GM12864 (cell line): ENCODE results near the gene RBM28.

Experiments used
- DNase-seq: peaks from one replicate; pipeline ENCODE4 v3.0.0-alpha.2; 2011; ENCODE audit warnings: low read depth
- H3K4me3 ChIP-seq: 2 replicates; pipeline ENCODE4 v1.5.1; 2011; ENCODE audit warnings: mild to moderate bottlenecking, low read depth, low read length, control low read depth
- TF ChIP-seq, protein P1 (sequence below): IDR thresholded peaks from 2 replicates; pipeline ENCODE4 v1.5.1; 2011; ENCODE audit warnings: low read depth, mild to moderate bottlenecking, moderate library complexity, low read length, control low read depth, inconsistent platforms; ENCODE audit errors: missing control alignments

Gene RBM28

GRCh38 chr7:128265156-128265905 lies 78.4 kb downstream of the RBM28 start:
- TF ChIP-seq, protein P1, sequence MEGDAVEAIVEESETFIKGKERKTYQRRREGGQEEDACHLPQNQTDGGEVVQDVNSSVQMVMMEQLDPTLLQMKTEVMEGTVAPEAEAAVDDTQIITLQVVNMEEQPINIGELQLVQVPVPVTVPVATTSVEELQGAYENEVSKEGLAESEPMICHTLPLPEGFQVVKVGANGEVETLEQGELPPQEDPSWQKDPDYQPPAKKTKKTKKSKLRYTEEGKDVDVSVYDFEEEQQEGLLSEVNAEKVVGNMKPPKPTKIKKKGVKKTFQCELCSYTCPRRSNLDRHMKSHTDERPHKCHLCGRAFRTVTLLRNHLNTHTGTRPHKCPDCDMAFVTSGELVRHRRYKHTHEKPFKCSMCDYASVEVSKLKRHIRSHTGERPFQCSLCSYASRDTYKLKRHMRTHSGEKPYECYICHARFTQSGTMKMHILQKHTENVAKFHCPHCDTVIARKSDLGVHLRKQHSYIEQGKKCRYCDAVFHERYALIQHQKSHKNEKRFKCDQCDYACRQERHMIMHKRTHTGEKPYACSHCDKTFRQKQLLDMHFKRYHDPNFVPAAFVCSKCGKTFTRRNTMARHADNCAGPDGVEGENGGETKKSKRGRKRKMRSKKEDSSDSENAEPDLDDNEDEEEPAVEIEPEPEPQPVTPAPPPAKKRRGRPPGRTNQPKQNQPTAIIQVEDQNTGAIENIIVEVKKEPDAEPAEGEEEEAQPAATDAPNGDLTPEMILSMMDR, result no peak
- no peak overlapping the region for H3K4me3 ChIP-seq
- no peak for DNase-seq

DNA sequence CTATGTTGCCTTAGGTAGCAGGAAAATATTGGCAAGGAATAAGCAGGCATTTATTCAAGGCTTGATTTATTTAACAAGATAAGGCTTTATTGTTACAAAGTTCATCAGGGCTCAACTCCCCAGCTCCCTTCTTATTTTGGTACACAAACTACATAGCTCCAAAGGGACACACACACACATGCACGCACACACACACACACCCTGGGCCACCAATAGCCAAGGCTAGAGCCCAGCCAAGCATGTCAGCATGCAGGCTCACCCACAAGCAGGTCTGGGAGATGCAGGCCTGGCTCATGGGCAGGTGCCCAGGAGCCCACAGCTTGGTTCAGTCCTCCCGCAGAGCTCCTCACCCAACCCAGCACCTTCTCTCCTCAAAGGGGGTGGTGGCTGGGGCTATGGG lies 79.2 kb downstream of the RBM28 start:
- TF ChIP-seq, protein P1, result no peak

DNA sequence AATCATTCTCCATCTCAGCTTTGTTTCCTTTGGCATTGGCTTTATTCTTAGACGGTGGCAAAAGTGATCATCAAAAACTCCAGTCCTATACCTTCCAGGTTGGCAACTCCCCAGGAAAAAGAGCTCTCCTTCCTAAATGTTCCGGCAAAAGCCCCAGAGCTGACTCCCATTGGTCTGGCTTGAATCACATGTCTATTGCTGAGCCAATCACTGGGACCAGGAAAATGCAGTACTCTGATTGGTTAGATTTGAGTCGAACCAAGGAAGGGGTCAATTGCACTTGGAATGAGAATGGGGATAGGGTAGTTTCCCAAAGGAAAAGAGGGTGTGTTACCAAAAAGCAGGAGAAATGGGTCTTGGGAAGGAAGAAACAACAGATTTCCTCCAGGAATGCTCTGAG lies 80.3 kb downstream of the RBM28 start:
- TF ChIP-seq, protein P1, result no peak
- H3K4me3 ChIP-seq, result no peak overlapping the region
- DNase-seq, result no peak

More for the DNA sequence above, 79.2 kb downstream of the RBM28 start:
- no peak for DNase-seq
- H3K4me3 ChIP-seq, result no peak overlapping the region

DNA sequence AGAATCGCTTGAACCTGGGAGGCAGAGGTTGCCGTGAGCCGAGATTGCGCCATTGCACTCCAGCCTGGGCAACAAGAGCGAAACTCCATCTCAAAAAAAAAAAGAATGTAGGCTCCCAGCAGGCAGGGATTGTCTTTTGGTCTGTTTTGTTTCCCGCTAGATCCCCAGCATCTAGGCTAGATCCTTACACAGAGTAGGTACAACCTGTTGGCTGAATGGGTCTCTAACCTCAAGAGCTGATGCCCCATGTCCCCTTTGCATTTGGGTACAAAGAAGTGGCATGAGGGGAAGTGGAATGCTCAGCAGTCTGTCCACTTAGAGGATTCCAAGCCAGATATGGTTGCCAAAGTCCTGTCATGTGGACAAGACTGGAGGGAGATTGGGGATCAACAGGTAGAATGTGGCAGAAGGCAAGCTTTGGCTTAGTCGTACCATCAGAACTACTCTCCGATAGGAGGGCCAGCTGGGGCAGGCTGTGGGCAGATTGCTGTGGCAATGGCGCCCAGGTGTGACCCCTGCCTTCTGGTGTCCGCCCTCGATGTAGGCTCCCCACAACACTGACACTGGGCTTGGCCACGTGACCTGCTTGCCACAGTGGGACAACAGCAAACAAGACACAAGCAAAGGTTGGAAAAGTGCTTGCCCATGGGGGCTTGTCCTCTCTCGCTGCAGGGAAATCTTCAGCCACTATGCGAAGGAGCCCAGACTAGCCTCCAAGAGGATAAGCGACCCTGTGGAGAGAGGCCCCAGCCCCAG lies 81.3 kb downstream of the RBM28 start:
- DNase-seq, result no peak
- no peak overlapping the region for H3K4me3 ChIP-seq

DNA sequence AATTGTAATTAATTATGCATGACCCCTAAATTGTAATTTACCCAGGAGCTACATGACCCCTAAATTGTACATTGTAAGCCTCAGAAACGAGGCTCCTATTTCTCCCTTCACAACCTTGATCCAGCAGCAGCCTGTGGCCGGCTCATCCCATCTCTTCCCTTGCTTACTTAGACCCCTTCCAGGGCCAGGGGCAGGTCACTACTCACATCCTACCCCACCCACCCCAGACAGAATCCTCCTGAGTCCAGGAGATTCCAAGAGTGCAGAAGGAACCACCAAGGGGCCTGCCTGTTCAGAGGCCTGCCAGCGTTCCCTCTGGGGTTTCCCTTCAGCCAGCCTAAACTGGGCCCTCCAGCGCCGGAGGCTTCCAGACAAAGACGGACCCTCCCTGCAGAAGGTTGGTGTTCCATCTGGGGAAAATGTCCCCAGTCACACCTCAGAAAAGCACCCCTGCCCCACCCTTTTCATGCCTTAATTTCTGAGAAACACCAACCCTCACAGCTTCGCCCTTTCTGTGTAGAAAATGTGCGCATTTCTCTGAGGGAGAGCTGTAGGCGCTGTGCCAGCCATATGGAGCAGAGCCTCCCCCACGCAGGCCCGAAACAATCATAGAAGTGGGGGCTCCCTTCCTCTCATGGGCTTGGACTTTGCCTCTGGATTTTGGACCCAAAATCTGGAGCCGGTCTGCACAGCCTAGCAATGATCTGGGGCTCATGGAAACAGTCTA lies 83.5 kb downstream of the RBM28 start:
- H3K4me3 ChIP-seq, result no peak overlapping the region

More for the DNA sequence above, 81.3 kb downstream of the RBM28 start:
- TF ChIP-seq, protein P1, result no peak

DNA sequence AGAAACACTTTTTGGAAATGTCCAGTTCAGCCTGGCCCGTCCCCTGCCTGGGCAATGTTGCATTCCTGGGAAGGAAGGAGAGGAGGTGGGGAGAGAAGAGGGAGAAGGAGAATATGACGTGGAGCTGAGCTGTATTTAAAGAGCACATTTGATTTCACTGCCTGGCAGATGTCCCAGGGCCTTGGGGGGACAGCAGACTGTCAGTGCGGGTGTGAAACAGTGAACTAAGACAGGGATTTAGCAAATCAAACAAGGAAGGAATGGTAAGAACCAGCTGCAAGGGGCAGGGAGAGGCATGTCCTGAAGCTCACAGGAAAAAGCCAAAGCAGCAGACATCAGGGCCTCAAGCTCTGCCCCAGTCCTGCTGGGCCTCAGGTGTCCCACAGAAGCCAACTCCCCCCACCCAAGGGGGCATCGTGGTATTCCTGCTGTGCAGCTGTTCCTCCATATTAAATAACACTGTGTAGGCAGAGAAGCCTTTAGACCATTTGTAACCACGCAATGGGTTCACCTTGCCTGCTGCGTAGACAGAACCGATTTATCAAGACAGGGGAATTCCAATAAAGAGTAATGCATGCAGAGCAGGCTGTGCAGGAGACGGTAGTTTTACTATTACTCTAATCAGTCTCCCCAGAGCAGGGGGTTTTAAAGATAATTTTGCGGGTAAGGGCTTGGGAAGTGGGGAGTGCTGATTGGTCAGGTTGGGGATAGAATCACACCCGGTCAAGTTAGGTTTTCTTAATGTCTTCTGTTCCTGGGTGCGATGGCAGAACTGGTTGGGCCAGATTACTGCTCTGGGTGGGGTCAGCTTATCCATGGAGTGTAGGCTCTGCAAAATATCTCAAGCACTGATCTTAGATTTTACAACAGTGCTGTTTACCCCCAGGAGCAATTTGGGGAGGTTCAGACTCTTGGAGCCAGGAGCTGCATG lies 84.3 kb downstream of the RBM28 start:
- no peak for DNase-seq
- H3K4me3 ChIP-seq, result no peak overlapping the region
- TF ChIP-seq, protein P1, result no peak

More for the DNA sequence above, 83.5 kb downstream of the RBM28 start:
- no peak for DNase-seq
- TF ChIP-seq, protein P1, result no peak
